ENCODE measurements around the gene HEATR5A.
A peak's percentile ranks its signal among the peaks of the same experiment; 100 is the strongest.
"Not testable (repeated sequence)": the region's sequence is repeated elsewhere in the genome, so short reads cannot be mapped to it uniquely, and the experiment has no call there.

HEATR5A gene

GRCh38 chr14:31320922-31321766 is 99.2 kb downstream of the HEATR5A start:
- DNase-seq, result no peak

DNA sequence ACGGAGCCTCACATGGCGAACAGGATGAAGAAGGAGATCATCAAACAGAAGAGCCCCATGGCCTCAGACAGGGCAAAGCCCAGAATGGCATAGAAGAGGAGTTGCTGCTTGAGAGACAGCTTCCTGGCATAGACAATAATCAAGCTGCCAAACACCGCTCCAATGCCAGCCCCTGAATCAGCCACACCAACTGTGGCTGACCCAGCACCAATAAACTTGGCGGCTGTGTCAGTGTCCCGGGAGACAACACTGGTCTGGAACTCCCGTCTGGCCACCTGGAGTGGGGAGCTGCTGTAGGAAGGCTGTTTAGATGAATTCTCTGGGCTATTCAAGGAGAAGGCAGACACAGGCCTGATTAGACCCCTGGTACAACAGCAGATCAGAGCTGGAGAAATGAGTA is 100.1 kb downstream of the HEATR5A start:
- no peak for DNase-seq

DNA sequence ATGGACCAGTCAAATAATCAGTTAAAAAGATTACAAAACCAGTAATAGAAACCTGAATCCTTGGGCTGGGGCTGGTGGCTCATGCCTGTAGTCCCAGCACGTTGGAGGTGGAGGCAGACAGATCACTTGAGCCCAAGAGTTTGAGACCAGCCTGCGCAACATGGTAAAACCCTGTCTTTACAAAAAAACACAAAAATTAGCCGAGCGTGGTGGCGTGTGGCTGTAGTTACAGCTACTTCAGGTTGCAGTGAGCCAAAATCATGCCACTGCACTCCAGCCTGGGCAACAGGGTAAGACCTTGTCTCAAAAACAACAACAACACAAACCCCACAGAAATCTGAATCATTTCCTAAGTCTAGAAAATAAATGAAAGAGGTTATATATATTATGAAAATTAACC is 100.6 kb downstream of the HEATR5A start:
- no peak for DNase-seq

DNA sequence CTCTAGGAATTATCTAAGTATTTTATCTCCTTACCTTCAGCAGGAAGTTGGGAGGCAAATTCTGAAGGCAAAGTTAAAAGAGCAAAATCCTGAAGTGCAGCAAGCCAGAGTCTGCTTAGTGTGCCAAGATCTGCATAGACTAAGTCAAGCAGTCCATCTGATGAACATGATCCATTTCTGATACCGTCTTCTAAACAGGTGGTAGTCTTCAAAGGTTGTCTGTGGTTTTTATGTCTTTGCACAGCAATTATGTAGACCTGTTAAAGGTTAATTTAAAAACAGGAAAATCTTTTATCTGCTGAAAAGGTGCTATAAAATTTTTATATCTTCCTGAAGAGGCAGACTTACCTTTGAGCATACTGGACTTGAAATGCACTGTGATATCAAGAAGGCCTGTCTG is 107.4 kb downstream of the HEATR5A start:
- DNase-seq, result no peak

- not testable (repeated sequence) for DNase-seq
These were observed 108.0 kb downstream of the HEATR5A start for GRCh38 chr14:31312370-31312769.

DNA sequence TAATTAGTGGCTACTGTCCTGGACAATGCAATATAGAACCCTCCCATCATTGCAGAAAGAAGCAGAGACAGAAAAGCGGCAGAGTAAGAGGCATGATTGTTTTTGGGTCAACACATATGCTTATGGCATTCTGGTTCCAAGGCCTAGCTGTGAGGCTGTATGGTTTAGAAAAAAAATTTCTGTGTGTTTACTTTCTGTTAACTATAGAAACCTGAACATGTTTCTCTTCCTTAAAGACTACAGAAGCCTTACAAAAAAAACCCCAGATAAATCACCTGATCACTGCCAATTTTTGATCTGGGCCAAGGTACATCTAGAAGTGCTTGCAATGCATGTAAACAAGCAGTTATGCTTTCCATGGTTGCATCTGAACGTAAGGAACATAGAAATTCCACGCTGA is 112.7 kb downstream of the HEATR5A start:
- no peak for DNase-seq

- no peak for DNase-seq
These were observed 113.2 kb downstream of the HEATR5A start for GRCh38 chr14:31307198-31307597.

DNA sequence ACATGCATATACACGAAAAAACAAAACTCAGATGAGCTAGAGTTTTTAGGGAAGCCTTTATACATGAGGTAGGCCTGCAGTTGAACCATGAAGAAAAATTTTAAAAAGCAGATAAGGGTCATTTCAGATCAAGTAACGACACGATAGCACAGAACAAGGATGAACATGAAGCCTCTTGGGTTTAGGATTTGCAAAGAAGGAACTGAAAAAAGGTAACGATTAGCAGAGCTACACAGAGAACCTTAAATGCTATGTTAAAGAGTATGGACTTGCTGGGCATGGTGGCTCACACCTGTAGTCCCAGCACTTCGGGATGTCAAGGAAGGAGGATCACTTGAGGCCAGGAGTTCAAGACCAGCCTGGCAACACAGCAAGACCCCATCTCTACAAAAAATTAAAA is 116.7 kb downstream of the HEATR5A start:
- no peak for DNase-seq

DNA sequence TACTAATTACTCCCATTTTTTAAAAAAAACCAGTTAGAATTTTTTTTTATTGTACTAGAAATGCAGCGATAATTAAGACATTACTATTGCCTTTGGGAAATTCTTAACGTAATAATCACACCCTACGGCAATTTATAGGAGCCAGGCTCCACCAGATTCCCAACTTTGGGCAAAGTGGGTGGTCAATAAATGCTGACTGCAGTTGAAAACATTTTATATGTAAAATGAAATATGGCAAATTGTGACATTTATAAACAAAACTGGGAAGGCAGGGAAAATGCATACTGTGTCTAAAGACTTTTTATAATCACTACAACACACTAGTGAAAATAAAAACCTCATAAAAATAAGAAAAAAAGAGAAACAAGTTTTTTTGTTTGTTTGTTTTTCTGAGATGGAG is 119.5 kb downstream of the HEATR5A start:
- no peak for DNase-seq

- no peak for DNase-seq
These were observed 120.1 kb downstream of the HEATR5A start for GRCh38 chr14:31300296-31300695.

DNA sequence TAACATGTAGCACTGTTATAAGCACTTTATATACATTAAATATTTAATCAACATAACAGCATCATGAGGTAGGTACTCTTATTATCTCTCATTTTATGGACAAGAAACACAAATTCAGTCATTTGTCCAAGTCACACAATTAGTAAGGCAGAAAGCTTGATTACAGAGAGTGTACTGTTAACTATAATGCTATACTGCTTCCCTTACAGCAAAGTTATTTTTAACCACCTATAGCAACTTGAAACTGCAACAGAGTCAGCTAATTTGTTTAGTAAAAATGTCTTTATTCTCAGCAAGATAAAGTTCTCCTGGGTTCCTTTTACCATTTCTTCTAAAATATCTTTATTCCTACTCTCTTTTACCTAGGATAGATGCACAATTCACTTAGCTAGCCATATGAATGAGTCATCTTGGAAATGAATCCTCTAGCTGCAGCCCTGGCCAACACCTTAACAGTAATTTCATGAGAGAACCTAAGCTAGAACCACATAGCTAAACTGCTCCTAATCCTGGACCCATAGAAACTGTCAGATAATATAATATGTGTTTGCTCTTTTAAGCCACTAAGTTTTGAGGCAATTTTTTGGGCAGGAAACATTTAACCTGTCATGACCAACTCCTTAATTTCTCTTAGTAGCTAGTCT is 122.5 kb downstream of the HEATR5A start:
- DNase-seq, result no peak

GRCh38 chr14:31297112-31297511 is 123.2 kb downstream of the HEATR5A start:
- no peak for DNase-seq

GRCh38 chr14:31294746-31295405 is 125.5 kb downstream of the HEATR5A start:
- no peak for DNase-seq

- no peak for DNase-seq
These were observed 127.3 kb downstream of the HEATR5A start for GRCh38 chr14:31292937-31293616.

GRCh38 chr14:31291210-31291609 is 129.1 kb downstream of the HEATR5A start:
- peak; percentile 17 for DNase-seq

- DNase-seq, result no peak
These were observed 132.9 kb downstream of the HEATR5A start for GRCh38 chr14:31287294-31287972.

DNA sequence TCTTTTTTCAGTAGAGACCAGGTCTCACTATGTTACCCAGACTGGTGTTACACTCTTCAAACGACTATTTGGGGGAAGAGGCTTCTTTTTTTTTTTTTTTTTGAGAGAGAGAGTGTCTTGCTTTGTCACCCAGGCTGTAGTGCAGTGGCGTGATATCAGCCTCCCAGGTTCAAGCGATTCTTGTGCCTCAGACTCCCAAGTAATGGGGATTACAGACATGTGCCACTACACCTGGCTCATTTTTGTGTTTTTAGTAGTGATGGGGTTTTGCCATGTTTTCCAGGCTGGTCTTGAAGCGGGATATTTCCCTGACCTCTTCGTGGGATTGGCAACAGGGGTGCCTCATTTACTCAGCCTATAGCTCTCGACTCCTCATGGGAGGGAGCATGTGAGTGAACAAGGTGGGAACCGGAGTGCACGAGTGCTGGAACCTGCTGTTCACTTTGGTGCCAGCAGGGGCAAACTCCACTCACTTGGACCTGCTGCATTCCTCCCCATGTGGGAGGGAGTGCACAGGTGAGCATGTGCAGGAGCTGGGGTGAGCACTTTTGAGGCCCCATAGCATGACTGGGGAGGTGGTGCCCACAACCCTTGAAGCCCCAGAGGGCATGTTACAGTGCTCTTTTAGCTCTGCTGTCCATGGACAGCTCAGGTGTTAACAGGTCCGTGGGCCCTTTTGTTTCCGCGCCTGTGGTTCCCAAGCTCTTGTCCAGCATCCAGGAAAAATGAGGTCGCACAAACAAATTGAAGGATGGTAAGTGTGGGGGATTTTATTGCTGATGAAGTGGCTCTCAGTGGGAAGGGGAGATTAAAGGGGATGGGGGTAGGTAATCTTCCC is 133.7 kb downstream of the HEATR5A start:
- no peak for DNase-seq

- peak; percentile 9 for DNase-seq
These were observed 136.6 kb downstream of the HEATR5A start for GRCh38 chr14:31283578-31284252.

DNA sequence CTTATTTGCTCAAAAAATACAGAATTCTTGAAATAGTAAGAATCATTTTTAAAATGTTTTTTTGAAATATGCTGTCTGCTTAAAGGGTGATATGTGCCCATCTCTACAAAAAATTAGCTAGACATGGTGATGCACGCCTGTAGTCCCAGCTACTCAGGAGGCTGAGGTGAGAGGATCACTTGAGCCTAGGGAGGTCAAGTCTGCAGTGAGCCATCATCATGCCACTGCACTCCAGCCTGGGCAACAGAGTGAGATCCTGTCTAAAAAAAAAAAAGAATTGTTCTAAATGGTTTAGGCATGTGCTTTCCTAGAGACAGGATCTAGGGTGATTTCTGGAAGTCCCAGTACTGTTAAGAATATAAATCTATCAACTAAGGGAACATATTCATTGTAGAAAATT is 137.2 kb downstream of the HEATR5A start:
- no peak for DNase-seq

DNA sequence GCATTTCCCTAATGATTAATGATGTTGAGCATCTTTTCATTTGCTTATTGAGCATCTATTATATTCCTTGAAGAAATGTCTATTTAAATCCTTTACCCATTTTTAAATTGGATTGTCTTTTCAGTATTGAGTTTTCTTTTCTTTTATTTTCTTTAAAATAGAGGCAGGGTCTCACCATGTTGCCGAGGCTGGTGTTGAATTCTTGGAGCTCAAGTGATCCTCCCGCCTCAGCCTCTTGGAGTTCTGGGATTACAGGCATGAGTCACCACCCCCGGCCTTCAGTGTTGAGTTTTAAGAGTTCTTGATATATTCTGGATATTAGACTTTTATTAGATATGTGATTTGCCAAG is 139.5 kb downstream of the HEATR5A start:
- DNase-seq, result no peak

GRCh38 chr14:31280132-31280870 is 140.0 kb downstream of the HEATR5A start:
- DNase-seq, result no peak
